Motor neuron (in vitro differentiated cells): ENCODE results near the gene ZNF407. TPM values are rescaled to one million over a fixed set of nuclear protein-coding genes. Genes with fewer than 3 reads are reported as not detected.

Experiments used
- ATAC-seq, 8 experiments: fragments of 200-7000 bp; cut with Tn5 transposase; replicated peaks in 6 of 8; 2 replicates each; pipeline ENCODE4 v1.8.0; 2021; ENCODE audit warnings: mild to moderate bottlenecking in 8 of 8, moderate library complexity in 8 of 8
- H3K27ac ChIP-seq, 2 donors: fragments of 250-450 bp; sonication (Bioruptor Pico); 2 replicates each; pipeline ENCODE4 v1.9.0; 2021; ENCODE audit warnings: antibody characterized with exemption in 2 of 2, mild to moderate bottlenecking in 2 of 2, moderate library complexity in 1 of 2
- H3K4me1 ChIP-seq, 2 donors: fragments of 250-450 bp; sonication (Bioruptor Pico); replicated peaks in 1 of 2; 2 replicates each; pipeline ENCODE4 v1.6.1; 2021; ENCODE audit warnings: antibody characterized with exemption in 2 of 2, mild to moderate bottlenecking in 2 of 2, moderate library complexity in 1 of 2
- H3K4me3 ChIP-seq, 5 donors: fragments of 250-450 bp; sonication (Bioruptor Pico); 2 replicates each; pipeline ENCODE4 v1.9.0; 2021; ENCODE audit warnings: antibody characterized with exemption in 5 of 5, mild to moderate bottlenecking in 5 of 5, moderate library complexity in 4 of 5
- WGBS, 10 experiments: fragments of 450-650 bp; shearing (Covaris generic); methylation state at CpG; one replicate each; pipeline ENCODE4 v1.0.0; 2022; 5-methylcytosine and 5-hydroxymethylcytosine counted together
- in situ Hi-C, 9 experiments: fragments of 400-800 bp; cut with MboI; loops; one replicate each; pipeline ENCODE4 v1.15.0; 2021; ENCODE audit warnings: low sequenced_read_pairs in 9 of 9, low pct_unique_long_range_greater_than_20kb in 2 of 9; ENCODE audit not compliant: unreplicated experiment in 9 of 9
- total RNA-seq, 8 experiments: library from RNA; unstranded; fragments of 300-600 nt; gene quantifications; 2 replicates each; pipeline versions ENCODE4 v1.2.3 to v1.2.4, GENCODE V29; 2022

ZNF407 gene
- total RNA-seq, 8 experiments from 2014 or later = 7.9 to 23.6 (median 11.6) TPM

- Histone ChIP-seq H3K27ac (no peak overlapping the region), H3K4me3 (no peak overlapping the region), H3K4me1 (peaks cover 7 to 32% of the 10 kb centered on the region in 2 donors)
- in situ Hi-C loops = loop anchor here in 2 of 9 experiments (25.0 kb wide), 2 partner anchors 1628 to 1728 kb away; no protein-coding TSS in a partner anchor
- ATAC-seq = no peak
- WGBS, 10 experiments = 77 to 99% (median 95%) methylated on average over 1 to 12 of the region's 13 CpGs; no CpG with 5 or more reads in 1 of the 10 experiments
Measured at GRCh38 chr18:74633652-74634352, 36.1 kb downstream of the ZNF407 start.

DNA sequence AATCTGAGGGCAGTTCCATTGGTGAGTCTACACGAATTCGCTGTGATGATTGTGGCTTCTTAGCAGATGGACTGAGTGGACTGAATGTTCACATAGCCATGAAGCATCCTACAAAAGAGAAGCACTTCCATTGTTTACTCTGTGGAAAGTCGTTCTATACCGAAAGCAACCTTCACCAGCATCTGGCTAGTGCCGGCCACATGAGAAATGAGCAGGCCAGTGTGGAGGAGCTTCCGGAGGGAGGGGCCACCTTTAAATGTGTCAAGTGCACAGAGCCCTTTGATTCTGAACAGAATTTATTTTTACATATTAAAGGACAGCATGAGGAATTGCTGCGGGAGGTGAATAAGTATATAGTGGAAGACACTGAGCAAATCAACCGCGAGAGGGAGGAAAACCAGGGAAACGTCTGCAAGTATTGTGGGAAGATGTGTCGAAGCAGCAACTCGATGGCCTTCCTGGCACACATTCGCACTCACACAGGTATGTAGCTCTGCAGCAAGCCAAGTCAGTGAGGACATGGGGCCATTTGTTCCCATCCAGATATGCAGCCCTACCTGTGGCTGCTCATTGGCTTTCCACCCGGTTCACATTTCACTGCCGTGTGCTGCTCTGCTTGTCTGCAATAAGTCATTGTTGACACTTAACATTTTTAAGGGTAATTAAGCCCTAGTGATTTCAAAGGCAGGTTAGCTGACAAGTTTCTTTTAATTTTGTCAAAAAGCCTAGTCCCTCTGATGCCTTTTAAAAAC, 37.7 kb downstream of the ZNF407 start:
- no peak overlapping the region for H3K27ac ChIP-seq
- ATAC-seq = peak in 5 of 8 experiments; percentile 23 to 87 (median 61)
- peaks cover 7 to 41% of the 10 kb centered on the region in 2 donors for H3K4me1 ChIP-seq
- H3K4me3 ChIP-seq = no peak overlapping the region
- whole genome bisulfite sequencing, 10 experiments = 38 to 95% (median 77%) methylated on average over 4 to 14 of the region's 15 CpGs; no CpG with 5 or more reads in 1 of the 10 experiments
- in situ Hi-C loops = loop anchor here in 2 of 9 experiments (25.0 kb wide), 2 partner anchors 1627 to 1727 kb away; no protein-coding TSS in a partner anchor

- in situ Hi-C loops = loop anchor here in 2 of 9 experiments (25.0 kb wide), 2 partner anchors 1625 to 1725 kb away; no protein-coding TSS in a partner anchor
- Histone ChIP-seq H3K27ac (no peak overlapping the region), H3K4me1 (peaks cover 10 to 56% of the 10 kb centered on the region in 2 donors), H3K4me3 (no peak overlapping the region)
- 80 to 100% (median 100%) methylated on average over 1 of the region's 1 CpG; no CpG with 5 or more reads in 3 of the 10 experiments for WGBS, 10 experiments
- ATAC-seq = peak in 5 of 8 experiments; percentile 46 to 78 (median 71)
Measured at GRCh38 chr18:74637070-74637469, 39.4 kb downstream of the ZNF407 start.

GRCh38 chr18:74638210-74638609, 40.5 kb downstream of the ZNF407 start:
- H3K4me1 ChIP-seq = peaks cover 10 to 63% of the 10 kb centered on the region in 2 donors
- no peak overlapping the region for H3K4me3 ChIP-seq
- 51 to 100% (median 60%) methylated on average over 1 to 3 of the region's 3 CpGs; no CpG with 5 or more reads in 1 of the 10 experiments for WGBS, 10 experiments
- in situ Hi-C loops = loop anchor here in 2 of 9 experiments (25.0 kb wide), 2 partner anchors 1624 to 1724 kb away; no protein-coding TSS in a partner anchor
- ATAC-seq = peak in 1 of 8 experiments; percentile 61
- H3K27ac ChIP-seq = no peak overlapping the region

- H3K27ac ChIP-seq = no peak overlapping the region
- in situ Hi-C loops = loop anchor here in 2 of 9 experiments (25.0 kb wide), 2 partner anchors 1618 to 1718 kb away; no protein-coding TSS in a partner anchor
- no peak overlapping the region for H3K4me3 ChIP-seq
- ATAC-seq = no peak
- H3K4me1 ChIP-seq = peaks cover 3 to 36% of the 10 kb centered on the region in 2 donors
Measured at GRCh38 chr18:74644713-74645112, 47.0 kb downstream of the ZNF407 start.

DNA sequence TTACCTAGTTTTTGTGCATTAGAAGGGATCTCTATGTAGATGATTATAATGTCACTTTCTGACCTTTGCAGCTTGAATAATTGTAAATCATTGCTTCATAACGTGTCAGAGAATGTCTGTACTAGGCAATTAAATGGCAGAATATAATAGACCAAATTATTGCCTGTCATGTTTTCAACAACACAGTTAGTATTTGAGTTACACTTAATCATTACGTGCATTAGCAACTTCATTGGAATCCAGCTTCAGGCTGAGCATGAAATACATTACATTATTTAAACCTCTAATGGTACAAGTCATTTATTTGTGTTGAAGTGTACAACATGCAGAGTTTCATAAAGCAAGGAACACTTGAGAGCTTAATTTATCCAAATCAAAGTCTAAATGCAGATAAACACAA, 48.0 kb downstream of the ZNF407 start:
- whole genome bisulfite sequencing, 10 experiments = 27 to 58% (median 38%) methylated on average over 1 to 2 of the region's 2 CpGs; no CpG with 5 or more reads in 2 of the 10 experiments
- Histone ChIP-seq H3K4me1 (peaks cover 3 to 34% of the 10 kb centered on the region in 2 donors), H3K27ac (no peak overlapping the region), H3K4me3 (no peak overlapping the region)
- in situ Hi-C loops = loop anchor here in 2 of 9 experiments (25.0 kb wide), 2 partner anchors 1617 to 1717 kb away; no protein-coding TSS in a partner anchor
- peak in 7 of 8 experiments; percentile 35 to 97 (median 77) for ATAC-seq

DNA sequence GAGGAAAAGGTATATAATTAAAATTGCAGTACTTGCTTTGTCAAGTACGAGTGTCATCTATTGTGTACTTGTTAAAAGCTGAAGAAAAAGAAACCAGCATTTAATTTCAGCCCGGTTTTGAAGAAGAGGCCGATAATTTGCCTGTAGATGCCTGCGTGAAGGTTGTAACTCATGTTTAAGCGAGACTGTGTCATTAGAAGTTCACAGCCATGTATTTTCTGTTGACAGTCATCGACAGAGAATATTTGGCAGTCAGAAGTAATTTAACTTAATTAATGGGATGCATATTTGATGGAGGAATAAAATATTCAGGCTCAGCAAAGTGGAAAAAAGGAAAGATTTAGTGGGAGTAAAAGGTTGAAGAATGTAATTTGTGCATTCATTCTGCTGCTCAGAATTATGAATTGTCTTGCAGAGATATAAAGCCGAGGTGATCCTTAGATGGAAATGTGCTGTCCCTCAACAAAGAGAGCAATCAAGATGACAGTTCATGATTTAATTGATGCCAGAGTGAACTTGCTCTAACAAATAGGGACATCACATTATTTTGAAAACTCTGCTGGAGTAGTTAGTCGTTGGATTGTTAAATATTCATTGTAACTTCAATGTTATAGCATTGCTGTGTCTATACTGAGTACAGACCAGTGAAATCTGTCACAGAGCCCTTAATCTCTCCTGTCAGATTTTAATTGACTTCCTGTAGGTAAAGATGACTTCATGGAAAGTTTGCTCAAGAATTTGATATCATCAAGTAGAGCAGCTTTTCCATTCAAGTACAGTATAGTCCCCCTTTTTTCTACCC, 53.9 kb downstream of the ZNF407 start:
- Histone ChIP-seq H3K4me3 (no peak overlapping the region), H3K27ac (no peak overlapping the region), H3K4me1 (peaks cover 3 to 39% of the 10 kb centered on the region in 2 donors)
- WGBS, 10 experiments = 29 to 82% (median 55%) methylated on average over 2 to 8 of the region's 8 CpGs
- ATAC-seq = peak in 5 of 8 experiments; percentile 18 to 86 (median 70)
- in situ Hi-C loops = loop anchor here in 7 of 9 experiments (10.0 to 25.0 kb wide), 8 partner anchors 311 to 1711 kb away; partner anchors contain the start of genes PTGR3 (in 3 of the 7) and TSHZ1 (in 3 of the 7)

- Histone ChIP-seq H3K27ac (no peak overlapping the region), H3K4me1 (peaks cover 5 to 46% of the 10 kb centered on the region in 2 donors), H3K4me3 (no peak overlapping the region)
- in situ Hi-C loops = loop anchor here in 7 of 9 experiments (10.0 to 25.0 kb wide), 8 partner anchors 310 to 1710 kb away; partner anchors contain the start of genes PTGR3 (in 3 of the 7) and TSHZ1 (in 3 of the 7)
- ATAC-seq = peak in 6 of 8 experiments; percentile 28 to 70 (median 49)
- WGBS, 10 experiments = 0 to 27% (median 20%) methylated on average over 2 to 4 of the region's 4 CpGs; no CpG with 5 or more reads in 1 of the 10 experiments
Measured at GRCh38 chr18:74652392-74652988, 54.8 kb downstream of the ZNF407 start.

GRCh38 chr18:74654638-74655037, 57.0 kb downstream of the ZNF407 start:
- no peak overlapping the region for H3K4me3 ChIP-seq
- peak in 2 of 8 experiments; percentile 26 for ATAC-seq
- in situ Hi-C loops = loop anchor here in 7 of 9 experiments (10.0 to 25.0 kb wide), 8 partner anchors 308 to 1708 kb away; partner anchors contain the start of genes PTGR3 (in 3 of the 7) and TSHZ1 (in 3 of the 7)
- no peak overlapping the region for H3K27ac ChIP-seq
- 15 to 85% (median 50%) methylated on average over 1 to 2 of the region's 2 CpGs for WGBS, 10 experiments
- peaks cover 7 to 47% of the 10 kb centered on the region in 2 donors for H3K4me1 ChIP-seq

DNA sequence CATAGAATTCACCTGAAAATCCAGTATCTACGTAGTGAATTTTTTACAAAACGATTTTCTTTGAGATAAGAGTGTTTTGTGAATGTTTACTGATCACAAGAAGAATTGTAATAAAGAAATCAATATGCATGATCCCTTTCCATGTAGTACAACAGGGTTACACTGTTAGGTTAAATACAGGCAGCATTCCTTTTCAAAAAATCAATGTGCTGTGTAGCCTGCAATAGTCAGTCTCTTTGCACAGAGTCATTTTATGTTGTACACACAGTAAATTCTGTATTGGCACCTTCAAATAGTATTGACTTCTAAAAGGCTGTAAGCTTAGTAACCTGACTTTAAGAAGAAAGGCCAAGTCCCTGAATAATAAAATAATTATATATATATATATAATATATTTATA, 63.3 kb downstream of the ZNF407 start:
- H3K4me3 ChIP-seq = no peak overlapping the region
- no peak overlapping the region for H3K27ac ChIP-seq
- in situ Hi-C loops = loop anchor here in 7 of 9 experiments (10.0 to 25.0 kb wide), 8 partner anchors 301 to 1701 kb away; partner anchors contain the start of genes PTGR3 (in 4 of the 7) and TSHZ1 (in 3 of the 7)
- peaks cover 12 to 28% of the 10 kb centered on the region in 2 donors for H3K4me1 ChIP-seq
- 70 to 100% (median 86%) methylated on average over 1 to 2 of the region's 2 CpGs; no CpG with 5 or more reads in 1 of the 10 experiments for WGBS, 10 experiments
- no peak for ATAC-seq

DNA sequence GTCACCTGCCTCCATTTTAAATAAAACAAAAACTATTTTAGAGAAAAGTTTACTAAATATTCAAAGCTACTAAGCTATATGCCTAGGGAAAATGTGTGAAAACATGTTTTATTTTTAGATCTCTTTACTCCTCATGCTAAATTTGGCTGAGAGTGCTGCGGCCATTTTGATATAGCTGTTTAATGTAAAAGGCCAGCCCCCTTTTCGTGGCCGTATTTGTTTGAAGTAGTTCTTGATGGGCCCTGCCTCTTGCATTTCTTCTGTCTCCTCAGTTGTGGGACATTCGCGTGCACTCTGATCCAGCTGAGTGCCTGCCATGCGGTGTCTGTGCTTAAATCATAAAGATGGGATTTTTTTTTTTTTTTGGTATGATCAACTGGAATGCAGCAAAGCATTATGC, 64.0 kb downstream of the ZNF407 start:
- Histone ChIP-seq H3K4me1 (peaks cover 9 to 21% of the 10 kb centered on the region in 2 donors), H3K27ac (no peak overlapping the region), H3K4me3 (no peak overlapping the region)
- in situ Hi-C loops = loop anchor here in 7 of 9 experiments (10.0 to 25.0 kb wide), 8 partner anchors 301 to 1701 kb away; partner anchors contain the start of genes PTGR3 (in 4 of the 7) and TSHZ1 (in 3 of the 7)
- peak in 1 of 8 experiments; percentile 57 for ATAC-seq
- WGBS, 10 experiments = 39 to 96% (median 71%) methylated on average over 3 to 6 of the region's 6 CpGs; no CpG with 5 or more reads in 2 of the 10 experiments
